Stimulated activated naive CD4-positive, alpha-beta T cell treated with Interleukin-2 at 50 U/mL for 16 hours (primary cell): Measurements from ENCODE around the gene PRDM16.

Experiments
- DNase-seq: peaks from one replicate; lab custom pipeline; 2025; lab: John Stamatoyannopoulos, UW

PRDM16 gene

DNA sequence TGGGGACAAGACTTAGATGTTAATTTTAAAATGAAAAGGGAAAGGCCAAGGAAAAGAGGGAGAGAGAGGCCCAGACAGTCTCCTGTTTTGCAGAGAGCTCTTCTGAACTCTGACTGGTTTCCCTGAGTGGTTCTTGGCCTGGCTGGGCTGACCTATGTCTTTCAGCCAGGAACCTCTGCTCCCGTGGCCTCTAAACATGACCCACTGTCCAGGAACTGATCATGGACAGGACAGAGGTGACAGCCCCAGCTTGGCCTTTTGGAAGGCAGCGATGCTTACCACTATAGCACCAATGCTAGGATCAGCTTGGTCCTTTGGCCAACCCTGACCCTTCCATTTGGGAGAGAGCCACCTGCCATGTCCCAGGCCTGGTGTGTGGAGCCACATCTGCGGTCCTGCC, 55.2 kb downstream of the PRDM16 start:
- DNase-seq: no peak

DNA sequence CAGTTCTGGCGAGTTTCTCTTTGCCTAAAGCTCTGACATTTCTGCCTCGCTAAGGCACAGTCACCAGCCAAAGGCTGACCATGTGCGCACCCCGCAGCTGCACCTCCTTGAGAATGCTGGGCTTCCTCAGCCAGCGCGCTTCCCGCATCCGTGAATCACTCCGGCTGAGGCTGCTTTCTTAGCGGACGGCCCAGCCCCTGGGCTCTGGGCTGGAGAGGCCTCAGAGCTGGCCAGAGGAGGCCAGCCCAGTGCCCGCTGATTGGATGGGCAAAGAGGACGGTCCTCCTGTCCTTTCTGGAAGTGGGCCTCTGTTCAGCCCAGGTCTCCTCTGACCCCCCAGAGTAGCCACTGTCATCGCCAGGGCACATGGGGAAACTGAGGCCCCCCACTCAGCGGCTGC, 56.1 kb downstream of the PRDM16 start:
- DNase-seq: no peak

DNA sequence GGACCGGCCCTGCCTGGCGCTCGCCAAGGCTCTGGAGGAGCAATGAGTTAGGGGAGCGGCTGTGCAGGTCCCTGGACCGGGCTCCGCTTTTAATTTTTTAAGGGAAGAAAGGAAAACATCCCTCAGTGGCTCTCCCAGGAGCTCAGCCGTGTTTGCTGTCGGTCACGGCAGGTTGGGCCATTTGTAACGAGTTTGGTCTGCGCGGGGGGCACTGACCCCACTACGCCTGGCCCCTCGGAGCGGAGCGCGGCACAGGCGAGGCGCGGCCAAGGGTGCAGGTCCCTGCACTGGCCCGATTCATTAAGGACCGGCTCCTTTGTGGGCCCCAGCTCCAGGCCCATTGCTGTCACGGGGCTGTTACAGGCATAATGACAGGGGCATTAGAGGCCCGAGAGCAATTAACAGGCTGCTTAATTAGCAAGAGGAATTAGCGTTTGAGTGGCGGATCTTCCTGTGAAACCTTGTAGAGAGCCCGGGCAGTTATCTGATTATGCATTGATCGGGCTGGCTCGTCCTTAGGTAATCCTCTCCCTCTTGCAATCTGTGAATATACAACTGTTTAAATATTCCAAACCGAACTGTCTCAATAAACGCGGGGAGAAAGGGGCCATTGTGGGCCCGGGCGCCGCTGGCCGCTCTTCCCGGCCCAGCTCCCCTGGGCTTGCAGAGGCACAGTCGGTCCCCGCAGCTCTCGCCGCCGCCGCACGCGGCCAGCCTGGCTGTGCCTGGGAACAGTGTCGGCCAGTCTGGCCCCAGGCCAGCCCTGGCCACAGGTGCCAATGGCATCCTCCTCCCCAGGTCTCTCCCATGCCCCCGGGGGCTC, 56.8 kb downstream of the PRDM16 start:
- no peak for DNase-seq

DNA sequence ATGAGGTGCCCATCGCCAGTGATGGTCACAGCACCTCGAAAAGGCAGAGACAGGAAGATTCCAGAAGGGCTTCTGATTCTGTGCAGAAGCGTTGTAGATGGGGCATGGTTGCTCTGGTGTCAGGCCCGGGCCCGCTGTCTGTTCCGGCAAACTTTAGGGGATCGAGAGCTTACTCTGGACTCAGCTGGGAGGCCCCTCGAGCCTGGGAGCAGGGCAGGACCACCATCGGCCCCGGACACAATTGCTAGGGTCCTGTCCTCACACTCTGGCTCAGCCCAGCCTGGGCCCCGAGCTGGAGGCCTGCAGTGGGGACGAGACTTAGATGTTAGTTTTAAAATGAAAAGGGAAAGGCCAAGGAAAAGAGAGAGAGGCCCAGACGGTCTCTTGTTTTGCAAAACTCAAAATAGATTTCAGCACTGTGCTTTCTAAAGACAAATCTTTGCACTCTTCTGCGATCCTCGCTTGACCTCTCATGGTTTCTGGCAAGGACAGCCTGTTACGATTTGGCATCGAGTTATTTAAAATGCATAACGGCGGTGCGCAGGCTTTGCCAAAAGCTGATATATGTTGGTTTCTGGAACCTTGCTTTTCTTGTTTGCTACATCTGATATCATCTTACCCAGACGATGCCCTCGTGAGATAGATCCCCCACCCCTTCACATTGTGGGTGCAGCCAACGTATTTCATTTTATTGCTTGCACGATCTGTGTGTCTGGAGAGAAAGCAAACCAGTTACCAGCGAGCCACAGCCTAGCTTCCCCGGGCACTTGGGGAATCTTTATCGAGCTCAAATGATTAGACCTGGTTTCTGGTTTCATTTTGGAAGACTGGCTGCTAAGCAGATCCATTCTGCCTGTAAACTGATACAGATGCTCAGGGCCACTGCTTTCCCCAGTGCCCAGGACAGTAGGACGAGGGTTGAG, 58.0 kb downstream of the PRDM16 start:
- no peak for DNase-seq

DNA sequence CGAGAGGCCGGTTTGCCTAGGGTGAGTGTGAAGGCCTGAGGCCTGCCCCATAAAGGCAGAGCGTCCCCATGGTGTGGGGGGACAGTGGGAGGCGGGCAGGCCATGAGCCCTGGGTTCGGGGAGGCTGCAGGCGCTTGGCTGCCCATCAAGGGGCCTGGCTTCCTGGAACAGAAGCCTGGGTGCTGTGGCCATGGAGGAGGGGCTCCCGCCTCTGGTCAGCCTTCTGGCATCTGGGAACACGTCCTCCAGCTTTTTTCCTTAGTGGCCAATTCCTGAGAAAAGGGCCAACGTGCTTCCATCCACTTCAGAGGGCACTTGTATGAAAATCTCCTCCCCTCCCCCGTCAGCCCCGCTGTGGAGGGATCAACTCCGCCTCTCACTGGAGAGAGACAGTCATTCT, 58.7 kb downstream of the PRDM16 start:
- no peak for DNase-seq

DNA sequence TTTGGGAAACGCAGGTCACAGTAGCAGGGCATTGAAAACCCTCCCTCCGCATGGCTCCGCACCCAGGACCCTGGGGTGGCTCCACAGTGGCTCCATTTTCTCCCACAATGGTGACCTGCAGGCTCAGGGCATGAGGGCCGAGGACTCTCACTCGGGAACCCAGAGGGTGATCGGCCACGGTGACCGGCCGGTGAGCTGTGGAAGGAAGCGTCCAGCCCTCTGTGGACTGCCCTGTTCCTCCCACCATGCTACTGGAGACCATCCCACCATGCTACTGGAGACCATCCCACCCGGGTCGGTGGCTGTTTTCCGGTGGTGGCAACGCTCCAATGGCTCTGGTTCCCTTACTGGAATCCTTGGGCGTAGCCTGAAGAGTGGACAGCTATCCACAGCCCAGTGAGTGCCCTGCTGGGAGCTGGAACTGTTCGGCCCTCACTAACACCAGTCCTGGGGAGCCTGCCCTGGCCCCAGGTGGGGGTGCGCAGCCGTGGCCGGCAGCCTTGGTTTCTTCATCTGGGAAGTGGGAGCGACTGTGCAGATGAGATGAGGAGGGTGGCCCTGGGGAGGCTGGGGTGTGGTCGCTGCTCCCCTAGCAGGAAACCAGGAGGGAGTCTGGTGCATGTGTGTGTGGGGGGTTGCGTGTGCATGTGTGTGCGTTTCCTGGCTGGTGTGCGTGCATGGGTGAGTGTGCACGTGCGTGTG, 59.6 kb downstream of the PRDM16 start:
- no peak for DNase-seq

DNA sequence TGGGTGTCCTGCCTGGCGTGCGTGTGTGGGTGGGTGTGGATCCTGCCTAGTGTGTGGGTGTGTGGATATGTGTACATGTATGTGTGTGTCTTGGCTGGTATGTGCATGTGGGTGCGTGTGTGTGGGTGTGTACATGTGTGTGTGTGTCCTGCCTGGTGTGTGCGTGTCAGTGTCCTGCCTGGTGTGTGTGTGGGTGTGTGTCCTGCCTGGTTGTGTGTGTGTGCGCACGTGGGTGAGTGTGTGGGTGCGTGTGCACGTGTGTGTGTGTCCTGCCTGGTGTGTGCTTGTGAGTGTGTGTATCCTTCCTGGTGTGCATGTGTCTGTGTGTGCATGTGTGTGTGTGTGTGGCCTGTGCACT, 60.1 kb downstream of the PRDM16 start:
- DNase-seq: no peak

DNA sequence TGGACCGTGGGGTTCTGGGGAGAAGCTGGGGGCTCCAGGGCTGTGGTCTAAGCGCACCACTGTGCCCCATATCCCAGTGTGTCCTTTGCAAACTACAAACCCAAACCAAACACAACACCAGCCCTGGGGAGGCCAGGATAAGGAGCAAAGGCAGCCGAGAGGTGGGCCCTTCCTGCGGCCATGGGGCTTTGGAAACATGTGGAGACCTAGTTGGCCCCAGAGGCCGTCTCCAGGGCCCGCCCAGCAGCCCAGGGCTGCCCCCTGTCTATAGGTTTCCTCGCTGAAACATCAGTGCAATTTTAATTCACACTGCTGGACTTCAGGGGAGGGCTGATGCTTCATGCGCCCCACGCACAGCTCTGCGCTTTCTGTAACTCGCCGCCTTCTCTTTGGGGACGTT, 61.3 kb downstream of the PRDM16 start:
- no peak for DNase-seq

DNA sequence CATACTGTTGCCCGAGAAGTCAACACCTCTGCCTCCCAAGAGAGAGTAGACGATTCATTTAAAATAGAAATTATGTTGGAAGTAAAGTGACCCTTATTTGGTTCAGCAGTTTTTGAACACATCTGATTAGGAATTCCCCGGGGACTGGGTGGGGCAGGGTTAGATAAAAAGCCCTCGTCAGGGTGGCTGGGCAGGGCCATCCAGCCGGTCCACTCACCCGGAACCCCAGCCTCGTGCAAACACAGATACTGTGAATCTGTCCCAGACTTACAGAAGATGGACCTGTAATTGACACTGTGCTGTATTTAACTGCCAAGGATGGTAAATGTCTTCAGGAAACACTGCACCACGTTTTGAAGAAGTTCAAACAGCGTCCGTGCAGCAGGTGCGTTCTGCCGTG, 63.7 kb downstream of the PRDM16 start:
- DNase-seq: no peak

DNA sequence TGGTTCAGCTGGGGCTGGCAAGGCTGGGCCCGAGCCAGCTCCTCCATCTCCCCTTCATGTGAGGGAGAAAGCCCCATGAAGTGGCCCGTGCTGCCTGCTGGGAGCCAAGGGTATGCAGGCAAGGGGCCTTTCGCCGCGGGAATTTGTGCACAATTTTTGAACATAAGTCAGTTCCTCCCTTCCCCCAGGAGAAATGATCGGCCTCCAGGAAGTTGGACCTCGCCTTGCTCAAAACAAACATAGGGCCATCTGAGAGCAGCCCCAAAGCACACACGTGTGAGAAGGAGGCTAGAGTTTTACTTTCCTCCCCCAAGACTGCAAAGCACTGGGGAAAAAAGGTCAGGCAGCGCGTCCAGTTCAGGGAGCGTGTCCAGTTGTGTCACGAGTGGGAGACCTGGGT, 64.7 kb downstream of the PRDM16 start:
- DNase-seq: no peak

DNA sequence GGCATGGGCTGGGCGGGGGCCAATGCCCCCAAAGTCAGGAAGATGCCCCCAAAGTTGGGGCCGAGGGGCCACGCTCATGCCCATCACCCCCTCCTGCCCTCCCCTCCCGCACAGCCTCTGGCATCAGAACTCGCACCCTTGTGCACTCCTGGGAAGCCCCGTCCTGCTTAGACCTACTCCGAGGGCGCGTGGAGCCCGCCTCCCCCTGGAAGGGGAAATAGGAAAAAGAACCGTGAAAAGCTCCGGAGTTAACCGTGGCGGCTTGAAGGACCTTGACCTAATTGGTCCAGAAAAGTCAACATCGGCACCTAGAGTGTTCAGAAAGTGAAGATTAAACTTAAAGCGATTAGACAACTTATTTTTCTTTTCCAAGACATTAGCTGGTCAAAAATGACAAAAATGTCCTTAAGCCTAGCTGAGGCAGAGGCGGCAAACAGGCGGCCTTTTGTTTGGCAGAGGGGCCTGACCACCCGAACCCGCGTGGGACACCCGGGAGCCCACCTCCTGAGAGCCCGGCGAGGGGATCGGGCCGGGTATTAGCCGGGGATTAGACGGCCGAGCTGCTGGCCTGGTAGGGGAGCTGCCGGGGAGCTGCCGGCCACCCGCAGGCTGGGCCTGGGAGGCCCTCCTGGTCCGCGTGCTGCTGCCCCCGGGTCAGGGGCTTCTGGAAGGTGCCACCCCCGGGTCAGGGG, 65.5 kb downstream of the PRDM16 start:
- no peak for DNase-seq

DNA sequence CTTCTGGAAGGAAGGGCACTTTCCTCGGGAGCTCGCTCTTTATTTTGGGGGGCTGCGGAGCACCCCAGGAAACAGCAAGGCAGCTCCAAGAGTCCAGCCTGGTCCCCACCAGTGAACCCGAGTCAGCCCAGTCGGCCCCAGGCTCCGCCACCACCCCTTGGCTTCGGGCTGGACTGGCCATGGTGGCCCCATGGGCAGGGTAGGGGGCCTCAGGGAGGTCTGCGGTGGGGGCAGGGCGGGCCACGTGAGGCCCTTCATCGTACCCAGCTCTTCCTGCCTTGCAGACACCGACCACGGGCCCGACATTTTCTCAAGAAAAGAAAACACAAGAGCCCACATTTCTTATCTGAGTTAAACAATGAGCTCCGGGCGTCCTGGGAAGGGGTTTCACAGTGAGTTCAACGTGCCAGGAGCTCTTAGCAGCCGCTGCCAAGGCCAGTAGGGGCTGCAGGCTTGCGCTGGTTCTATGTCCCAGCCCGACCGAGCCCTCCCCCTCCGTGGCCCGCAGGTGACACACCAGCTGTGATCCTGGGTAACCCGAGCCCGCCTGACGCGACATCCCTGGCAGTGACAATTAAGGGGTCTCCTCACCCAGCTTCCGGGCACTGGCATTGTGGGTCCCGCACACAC, 66.2 kb downstream of the PRDM16 start:
- no peak for DNase-seq

DNA sequence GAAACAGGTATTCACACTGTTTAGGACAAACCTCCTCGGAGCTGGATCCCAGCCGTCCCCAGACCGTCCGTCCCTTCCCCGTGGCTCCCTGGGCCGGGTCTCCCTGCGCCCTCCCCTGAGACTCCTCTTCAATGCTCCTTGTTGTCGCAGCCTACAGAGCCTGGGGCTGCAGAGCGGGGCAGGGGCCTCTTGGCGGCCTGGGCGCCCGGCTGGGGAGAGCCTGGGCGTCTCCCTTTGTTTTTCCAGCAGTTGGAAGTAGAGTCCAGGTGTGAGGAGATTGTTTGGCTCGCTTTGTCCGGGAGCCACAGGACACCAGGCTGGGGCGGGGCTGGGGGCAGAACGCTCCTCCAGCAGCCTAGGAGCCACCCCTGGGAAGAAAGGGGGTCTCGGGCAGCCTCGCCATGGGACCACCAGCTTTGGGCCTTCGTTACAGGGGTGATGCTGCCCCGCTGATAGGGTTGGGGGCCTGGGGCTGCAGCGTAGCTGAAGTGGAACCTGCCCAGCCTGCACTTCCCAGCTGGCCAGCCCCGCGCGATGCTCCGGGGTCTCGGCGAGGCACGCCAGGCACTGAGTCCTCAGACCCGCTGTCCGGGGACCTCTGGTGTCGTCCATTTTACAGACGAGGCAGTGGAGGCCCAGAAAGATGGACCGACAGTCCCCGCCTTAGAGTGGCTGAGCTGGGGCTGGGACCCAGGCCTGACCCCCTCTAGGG, 66.9 kb downstream of the PRDM16 start:
- no peak for DNase-seq

DNA sequence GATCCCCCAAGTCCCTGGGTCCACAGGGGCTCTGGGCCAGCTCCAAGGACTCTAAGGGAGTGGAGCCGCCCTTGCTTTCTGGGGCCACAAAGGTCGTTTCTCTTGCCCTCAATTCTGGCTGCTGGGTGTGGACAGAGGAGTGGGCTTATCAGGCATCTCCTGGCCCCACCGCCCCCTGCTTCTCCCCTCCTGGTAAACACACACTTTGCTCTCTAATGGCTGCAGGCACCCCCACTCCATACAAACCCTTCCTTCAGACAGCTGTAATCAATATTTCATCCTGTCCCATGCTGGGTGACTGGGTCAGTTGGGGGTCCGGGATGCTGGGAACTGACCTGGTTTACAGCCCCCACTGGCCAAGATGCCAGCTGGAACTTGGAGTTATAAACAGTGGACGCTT, 67.5 kb downstream of the PRDM16 start:
- DNase-seq: no peak

DNA sequence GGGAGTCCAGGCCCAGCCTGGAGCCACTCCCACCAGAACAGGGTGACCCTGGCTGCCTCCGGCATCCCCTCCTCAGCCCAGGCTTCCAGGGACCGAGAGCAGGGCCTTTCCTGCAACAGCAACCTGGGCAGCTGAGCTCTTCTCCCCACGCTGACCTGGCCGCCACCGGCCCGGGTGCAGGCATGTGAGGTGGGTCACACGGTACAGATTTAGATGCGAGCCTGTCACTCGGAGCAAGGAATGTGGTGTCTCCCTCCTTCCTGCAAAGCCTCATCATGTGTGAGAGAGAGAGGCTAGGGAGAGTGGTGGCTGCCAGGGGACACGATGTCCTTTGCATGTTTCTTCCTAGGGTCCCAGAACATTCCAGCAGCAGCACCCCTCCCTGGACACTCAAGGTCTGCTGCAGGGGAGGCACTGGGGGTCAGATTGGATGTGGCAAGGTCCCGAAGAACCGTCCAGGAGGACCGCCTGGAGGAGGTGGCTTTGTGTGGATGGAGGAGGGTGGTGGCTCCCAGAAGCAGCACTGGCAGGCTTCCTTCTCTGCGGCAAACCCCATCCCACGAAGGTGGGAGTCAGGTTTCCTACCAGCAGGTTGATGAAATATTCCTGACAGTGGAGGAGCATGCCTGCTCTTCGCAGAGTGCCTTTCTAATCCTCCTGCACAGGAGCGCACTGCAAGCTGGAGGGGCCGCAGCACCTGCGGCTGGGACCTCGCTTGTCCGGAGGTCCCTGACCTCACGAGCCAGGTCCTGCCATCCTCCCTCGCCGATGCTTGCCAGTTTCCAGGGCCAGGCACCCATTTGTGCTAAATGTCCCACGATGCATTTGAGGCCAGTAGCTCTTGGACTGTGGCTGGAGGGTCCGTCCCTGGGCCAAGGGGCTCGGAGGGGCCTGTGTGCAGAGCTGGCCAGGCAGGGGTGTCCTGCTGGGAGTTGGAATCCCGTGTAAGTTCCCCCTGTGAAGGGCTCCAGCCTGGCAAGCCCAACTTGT, 68.4 kb downstream of the PRDM16 start:
- no peak for DNase-seq

DNA sequence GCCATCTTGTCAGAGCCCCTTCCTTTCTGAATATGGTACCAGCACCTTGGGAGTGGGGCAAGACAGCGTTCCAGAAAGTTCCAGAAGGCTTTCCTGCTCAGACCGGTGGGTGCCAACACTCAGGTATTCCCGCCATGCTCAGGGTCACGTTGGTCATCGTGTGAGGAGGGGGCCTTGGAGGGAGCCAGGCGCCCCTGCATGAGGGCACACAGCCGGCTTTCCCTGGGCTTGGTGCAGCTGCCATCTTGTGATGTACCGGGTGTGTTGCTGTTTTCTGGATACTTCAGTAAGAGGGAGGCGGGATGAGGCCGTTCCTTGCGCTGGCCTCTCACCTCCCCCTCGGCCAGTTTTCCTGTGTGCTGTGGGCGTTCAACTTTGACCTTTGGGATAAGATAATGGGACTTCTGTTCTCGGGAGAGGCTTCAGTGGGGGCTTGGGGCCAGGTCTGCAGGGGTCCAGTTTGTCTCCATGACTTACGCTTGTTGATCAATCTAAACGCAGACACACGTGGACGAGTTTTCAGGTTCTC, 69.7 kb downstream of the PRDM16 start:
- DNase-seq: no peak

DNA sequence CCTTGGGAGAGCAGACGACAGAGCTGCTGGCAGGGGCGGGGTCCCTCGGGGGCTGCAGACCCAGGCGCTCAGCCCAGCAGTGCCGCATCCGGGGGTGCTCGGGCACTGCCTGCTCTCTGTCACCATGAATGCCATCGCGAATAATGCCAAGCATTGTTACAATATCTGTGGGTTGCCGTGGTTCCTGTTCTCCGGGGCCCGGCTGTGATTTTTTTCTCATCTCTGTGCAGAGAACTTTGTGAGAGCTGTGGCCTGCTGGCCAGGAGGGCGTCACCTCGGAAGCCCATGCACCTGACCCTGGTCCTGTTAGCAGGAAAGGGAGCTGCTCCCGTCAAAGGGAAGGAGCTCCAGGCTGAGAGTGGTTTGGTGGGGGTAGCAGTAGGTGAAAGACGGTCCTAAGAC, 70.4 kb downstream of the PRDM16 start:
- no peak for DNase-seq

DNA sequence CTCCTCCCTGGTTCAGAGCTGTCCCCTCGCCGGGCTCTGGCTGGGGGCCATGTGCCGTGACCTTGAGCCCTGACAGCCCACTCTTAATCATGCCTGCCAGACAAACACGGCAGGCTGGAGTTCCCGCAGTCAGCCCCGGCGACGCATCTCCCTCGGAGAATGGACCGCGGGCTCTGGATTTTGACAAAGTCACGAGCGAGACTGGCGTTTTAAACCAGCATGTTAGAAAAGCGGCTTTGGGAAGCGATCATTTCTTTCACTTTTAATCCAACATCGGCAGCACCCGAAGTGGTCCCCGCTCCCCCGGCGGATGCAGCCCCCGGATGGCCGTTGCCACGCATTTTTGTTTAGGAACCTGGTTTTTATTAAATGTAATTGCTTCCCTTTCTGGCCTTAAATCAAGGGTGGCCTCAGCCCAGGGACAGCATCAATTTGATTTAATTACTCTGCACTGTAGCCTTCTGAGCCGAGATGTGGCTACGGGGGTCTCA, 70.9 kb downstream of the PRDM16 start:
- DNase-seq: no peak

DNA sequence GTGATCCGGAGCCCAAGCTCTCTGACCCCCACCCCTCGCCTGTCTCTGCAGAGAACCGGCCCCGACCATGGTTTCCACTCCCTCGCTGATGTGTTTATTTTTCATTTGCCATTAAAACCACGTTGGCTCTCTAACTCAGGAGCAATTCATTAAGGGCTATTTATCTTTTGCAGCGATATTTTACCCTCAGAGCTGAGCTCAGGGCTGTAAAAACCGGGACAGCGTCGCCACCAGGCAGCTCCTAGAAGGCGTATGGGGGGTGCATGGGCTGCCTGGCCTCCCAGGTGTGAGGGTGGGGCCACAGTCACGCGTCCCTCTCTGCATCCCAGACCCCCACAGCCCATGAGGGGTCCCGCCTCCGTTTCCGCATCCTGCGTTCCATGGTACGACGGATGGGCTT, 71.4 kb downstream of the PRDM16 start:
- DNase-seq: no peak
